GM12801 (cell line): ENCODE results near the gene P2RX1.

Experiments
- CTCF ChIP-seq: IDR thresholded peaks from one replicate; pipeline ENCODE4 v1.5.1; 2011; ENCODE audit warnings: control low read depth; ENCODE audit not compliant: insufficient read length; ENCODE audit errors: extremely low read depth

P2RX1 gene

GRCh38 chr17:3887804-3888203, 28.5 kb downstream of the P2RX1 start:
- TF ChIP-seq CTCF: no peak

- no peak for TF ChIP-seq CTCF
These were observed 28.9 kb downstream of the P2RX1 start for GRCh38 chr17:3887394-3887793.

- TF ChIP-seq CTCF: no peak
These were observed 29.5 kb downstream of the P2RX1 start for GRCh38 chr17:3886776-3887175.

GRCh38 chr17:3885970-3886369, 30.3 kb downstream of the P2RX1 start:
- no peak for TF ChIP-seq CTCF

- TF ChIP-seq CTCF: no peak
These were observed 31.0 kb downstream of the P2RX1 start for GRCh38 chr17:3885271-3885670.

- no peak for TF ChIP-seq CTCF
These were observed 32.1 kb downstream of the P2RX1 start for GRCh38 chr17:3884188-3884587.

GRCh38 chr17:3882276-3882675, 34.0 kb downstream of the P2RX1 start:
- no peak for TF ChIP-seq CTCF

- TF ChIP-seq CTCF: no peak
These were observed 35.3 kb downstream of the P2RX1 start for GRCh38 chr17:3880983-3881382.
